BE2C (cell line): Measurements from ENCODE around the gene SIGLEC1.

Source experiments
- DNase-seq: peaks from one replicate; pipeline ENCODE4 v3.0.0-alpha.2; 2020
- H3K27me3 ChIP-seq: fragments of 250-450 bp; sonication (Bioruptor Pico); 2 replicates; pipeline ENCODE4 v1.5.1; 2020; ENCODE audit warnings: mild to moderate bottlenecking
- H3K36me3 ChIP-seq: fragments of 250-450 bp; sonication (Bioruptor Pico); 2 replicates; pipeline ENCODE4 v1.5.1; 2020; ENCODE audit warnings: mild to moderate bottlenecking
- H3K4me1 ChIP-seq: fragments of 250-450 bp; sonication (Bioruptor Pico); 2 replicates; pipeline ENCODE4 v1.5.1; 2020
- H3K4me3 ChIP-seq: 2 replicates; pipeline ENCODE4 v1.5.1; 2011; ENCODE audit warnings: low read depth, low read length
- H3K9me3 ChIP-seq: fragments of 250-450 bp; sonication (Bioruptor Pico); 2 replicates; pipeline ENCODE4 v1.5.1; 2020
- TF ChIP-seq, protein P1 (sequence below): IDR thresholded peaks from 2 replicates; pipeline ENCODE4 v1.5.1; 2012; ENCODE audit warnings: mild to moderate bottlenecking, low read depth, low read length

SIGLEC1 gene

DNA sequence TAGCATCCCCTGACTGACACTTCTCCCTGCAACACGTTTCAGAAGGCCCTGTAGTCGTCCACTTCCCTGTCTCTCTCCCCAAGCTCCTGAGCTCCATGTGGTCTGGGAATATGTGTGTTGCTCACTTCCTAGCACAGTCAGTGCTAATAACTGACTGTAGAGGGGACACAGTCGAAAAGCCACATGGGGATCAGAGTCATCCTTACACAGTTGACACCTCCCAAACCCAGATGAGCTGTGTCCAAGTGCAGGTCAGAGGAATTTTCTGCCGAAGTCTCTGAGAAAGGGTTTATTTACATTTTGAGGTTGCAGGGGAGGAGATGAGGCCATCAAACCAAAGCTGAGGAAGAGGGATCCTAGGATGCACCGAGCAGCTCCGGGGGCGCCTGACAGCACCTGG, 27.1 kb downstream of the SIGLEC1 start:
- Histone ChIP-seq H3K27me3 (no peaks in the 10 kb centered on the region), H3K4me3 (no peak overlapping the region)
- TF ChIP-seq, protein P1, sequence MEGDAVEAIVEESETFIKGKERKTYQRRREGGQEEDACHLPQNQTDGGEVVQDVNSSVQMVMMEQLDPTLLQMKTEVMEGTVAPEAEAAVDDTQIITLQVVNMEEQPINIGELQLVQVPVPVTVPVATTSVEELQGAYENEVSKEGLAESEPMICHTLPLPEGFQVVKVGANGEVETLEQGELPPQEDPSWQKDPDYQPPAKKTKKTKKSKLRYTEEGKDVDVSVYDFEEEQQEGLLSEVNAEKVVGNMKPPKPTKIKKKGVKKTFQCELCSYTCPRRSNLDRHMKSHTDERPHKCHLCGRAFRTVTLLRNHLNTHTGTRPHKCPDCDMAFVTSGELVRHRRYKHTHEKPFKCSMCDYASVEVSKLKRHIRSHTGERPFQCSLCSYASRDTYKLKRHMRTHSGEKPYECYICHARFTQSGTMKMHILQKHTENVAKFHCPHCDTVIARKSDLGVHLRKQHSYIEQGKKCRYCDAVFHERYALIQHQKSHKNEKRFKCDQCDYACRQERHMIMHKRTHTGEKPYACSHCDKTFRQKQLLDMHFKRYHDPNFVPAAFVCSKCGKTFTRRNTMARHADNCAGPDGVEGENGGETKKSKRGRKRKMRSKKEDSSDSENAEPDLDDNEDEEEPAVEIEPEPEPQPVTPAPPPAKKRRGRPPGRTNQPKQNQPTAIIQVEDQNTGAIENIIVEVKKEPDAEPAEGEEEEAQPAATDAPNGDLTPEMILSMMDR: no peak

DNA sequence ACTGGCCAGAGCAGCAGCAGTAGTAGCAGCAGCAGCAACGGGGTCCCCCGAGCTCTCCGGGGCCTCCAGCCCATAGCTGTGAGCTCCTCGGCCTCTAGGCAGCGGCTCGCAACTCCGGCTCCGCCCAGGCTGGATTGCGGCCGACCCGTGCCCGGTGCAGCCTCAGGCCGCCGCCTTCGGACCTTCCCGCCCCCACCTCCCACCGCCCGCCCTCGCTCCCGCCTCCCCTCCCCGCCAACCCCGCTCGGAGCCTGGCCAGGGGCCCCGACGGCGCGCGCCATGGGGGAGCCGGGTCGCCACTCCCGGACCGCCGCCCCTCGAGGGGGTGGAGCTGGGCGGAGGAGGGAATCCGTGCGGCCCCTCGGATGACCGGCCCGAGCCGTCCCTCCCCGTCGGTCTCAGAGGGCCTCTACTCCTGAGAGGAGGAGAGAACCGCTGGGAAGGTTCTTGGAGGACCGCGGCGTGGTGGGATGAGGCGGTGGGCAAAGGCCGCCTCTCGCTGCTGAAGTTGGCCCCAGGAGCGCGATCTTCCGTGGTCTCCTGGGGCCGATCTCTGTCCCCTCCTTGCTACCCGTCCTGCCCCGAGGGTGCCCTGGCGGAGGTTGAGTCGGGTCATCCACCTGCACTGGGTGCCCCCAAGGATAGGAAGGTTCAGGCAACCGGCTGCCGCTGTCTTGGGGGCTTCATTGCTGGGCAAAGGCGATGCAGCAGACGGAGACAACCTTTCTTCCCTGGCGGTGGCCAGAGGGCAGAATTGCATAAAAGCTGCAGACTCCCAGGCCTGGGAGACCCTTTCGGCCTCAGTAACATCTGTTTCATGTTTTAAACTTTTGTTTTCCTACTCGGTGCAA, 30.2 kb downstream of the SIGLEC1 start, which contains the start of gene ADAM33:
ADAM33 (minus strand) TSS at position 80 of the 851 bp plus-strand sequence; CDS start at position 74, 6 bp downstream.
- Histone ChIP-seq H3K27me3 (no peaks in the 10 kb centered on the region), H3K9me3 (no peaks in the 10 kb centered on the region), H3K36me3 (no peaks in the 10 kb centered on the region), H3K4me1 (no peaks in the 10 kb centered on the region), H3K4me3 (no peak within 1 kb of the TSS)
- TF ChIP-seq, protein P1: no peak
- no peak for DNase-seq

More for the DNA sequence above, 27.1 kb downstream of the SIGLEC1 start:
- Histone ChIP-seq H3K9me3 (no peaks in the 10 kb centered on the region), H3K4me1 (no peaks in the 10 kb centered on the region), H3K36me3 (no peaks in the 10 kb centered on the region)
- DNase-seq: no peak

DNA sequence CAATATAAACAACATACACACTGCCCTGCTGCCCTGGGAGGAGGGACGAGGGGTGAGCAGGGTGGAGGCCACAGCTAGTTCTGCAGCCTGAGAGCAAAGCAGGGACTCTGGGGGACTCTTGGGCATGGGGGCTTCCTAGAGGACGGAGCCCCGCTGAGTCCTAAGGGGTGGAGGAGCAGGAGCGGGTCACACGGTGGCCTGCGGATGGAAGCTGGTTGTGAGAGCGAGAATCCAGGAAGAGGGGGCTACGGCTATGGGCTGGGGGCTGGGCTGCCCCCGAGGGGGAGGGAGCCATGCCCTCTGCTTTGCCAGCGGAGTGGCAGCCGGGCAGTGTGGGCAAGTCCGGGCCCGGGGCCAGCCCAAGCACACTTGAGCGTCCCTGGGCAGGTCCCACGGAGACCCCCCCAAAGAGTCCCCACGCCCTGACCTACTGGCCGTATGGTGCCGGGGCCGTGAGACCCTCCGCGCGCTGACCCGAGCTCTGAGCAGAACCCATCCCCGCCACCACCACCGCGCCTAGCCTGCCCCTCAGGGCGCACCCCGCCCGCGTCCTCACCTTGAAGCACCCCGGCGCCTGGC, 31.0 kb downstream of the SIGLEC1 start:
- Histone ChIP-seq H3K9me3 (no peaks in the 10 kb centered on the region), H3K4me1 (no peaks in the 10 kb centered on the region), H3K27me3 (peaks cover under 1% of the 10 kb centered on the region), H3K4me3 (no peak overlapping the region), H3K36me3 (no peaks in the 10 kb centered on the region)
- DNase-seq: no peak
- TF ChIP-seq, protein P1: no peak

DNA sequence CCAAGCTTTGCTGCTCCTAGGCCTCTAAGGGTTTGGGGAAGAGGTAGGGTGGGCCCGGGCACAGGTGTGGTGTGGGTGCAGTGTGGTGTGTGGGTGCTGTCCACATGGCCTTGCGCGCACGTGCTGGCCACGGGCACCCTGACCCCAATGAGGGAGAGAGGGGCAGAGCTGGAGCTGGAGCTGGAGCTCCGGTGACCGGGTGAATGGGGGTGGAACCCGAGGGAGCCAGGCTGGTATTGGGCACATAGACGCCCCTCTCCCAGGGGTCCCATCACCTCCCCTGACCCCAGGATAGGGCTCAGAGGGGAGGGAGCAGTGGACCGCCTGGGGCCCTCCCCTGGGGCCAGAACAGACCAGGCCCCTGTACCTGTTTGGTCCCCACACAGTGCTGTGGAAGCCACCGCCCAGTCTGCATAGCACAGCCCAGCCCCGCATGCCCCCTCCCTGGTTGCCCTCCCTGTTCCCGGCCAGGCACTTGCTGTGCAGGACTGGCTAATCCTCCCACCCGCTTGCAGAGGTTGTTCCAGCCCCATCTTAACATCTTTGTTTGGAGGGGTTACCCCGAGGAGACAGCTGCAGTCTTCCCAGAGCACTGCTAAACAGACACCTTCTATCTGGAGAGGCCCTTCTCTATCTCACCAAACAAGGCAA, 31.6 kb downstream of the SIGLEC1 start:
- Histone ChIP-seq H3K27me3 (peaks cover 7% of the 10 kb centered on the region), H3K36me3 (no peaks in the 10 kb centered on the region), H3K4me1 (no peaks in the 10 kb centered on the region), H3K9me3 (no peaks in the 10 kb centered on the region), H3K4me3 (no peak overlapping the region)
- no peak for DNase-seq
- TF ChIP-seq, protein P1: no peak

DNA sequence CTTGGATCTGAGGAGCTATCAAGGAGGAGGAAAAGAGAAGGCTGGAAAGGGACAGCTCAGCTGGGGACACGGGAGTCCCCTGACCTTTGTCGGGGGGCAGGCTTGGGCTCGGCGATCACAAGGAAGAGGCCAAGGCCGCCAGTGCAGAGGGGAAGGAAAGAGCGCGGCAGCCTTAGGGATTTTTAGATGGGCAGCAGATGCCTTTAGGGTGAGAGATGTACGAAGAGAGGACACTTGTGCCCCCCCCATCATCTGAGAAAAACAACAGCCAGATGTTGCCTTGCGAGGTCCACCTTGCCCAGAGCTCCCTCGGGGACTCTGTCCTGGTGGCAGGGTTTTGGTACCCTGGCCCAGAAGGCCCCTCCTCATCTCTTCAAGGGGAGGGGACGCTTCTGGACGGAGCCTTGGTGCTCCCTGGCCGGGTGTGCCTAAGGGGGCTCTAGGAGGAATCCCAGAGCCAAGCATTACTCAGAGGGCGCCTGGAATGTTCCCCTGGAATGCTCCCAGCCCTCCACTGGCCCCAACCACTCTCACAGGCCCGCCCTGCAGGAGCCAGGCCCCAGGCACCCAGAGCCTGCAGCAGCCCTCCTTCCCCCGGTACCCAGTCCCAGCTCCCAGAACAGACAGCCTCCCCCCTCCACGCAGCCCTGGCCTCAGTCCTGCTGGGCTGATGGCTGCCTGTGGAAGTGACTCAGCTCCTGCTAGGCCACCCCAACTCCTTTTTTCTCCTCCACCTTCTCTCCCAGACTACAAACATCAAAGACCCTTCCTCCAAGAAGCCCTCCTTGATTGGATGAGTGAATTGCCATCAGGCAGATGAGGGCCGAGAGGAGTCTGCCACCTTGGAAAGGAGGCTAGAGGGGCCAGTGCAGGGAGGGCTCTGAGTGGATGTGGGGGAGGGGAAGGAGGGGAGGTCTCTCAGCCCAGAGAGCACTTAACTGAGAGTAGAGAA, 32.4 kb downstream of the SIGLEC1 start:
- Histone ChIP-seq H3K4me3 (no peak overlapping the region), H3K36me3 (no peaks in the 10 kb centered on the region), H3K9me3 (no peaks in the 10 kb centered on the region), H3K4me1 (no peaks in the 10 kb centered on the region), H3K27me3 (peaks cover 15% of the 10 kb centered on the region)
- no peak for DNase-seq
- TF ChIP-seq, protein P1: no peak
